Adrenal gland (tissue), 5 donors: ENCODE measurements around the gene ERAL1.

Source experiments
- POLR2A ChIP-seq, 2 donors: fragments of 450-650 bp; IDR thresholded peaks; one replicate each; pipeline ENCODE4 v1.6.1; 2017; ENCODE audit warnings: antibody characterized with exemption in 2 of 2, mild to moderate bottlenecking in 2 of 2, moderate library complexity in 1 of 2
- TF ChIP-seq, protein P1 (sequence below), 6 experiments: fragments of 450-650 bp in 4 of 6; fragments of 200-600 bp in 2 of 6; sonication (generic) in 1 of 6; IDR thresholded peaks; 1 replicate in 5 of 6; 2 replicates in 1 of 6; pipeline versions ENCODE4 v1.5.1 to v1.8.0; 2016 to 2021; ENCODE audit warnings: antibody characterized with exemption in 6 of 6, mild to moderate bottlenecking in 2 of 6, moderate library complexity in 1 of 6
- donor health status: DM: no; HTN: no; CAD: no.

DNA sequence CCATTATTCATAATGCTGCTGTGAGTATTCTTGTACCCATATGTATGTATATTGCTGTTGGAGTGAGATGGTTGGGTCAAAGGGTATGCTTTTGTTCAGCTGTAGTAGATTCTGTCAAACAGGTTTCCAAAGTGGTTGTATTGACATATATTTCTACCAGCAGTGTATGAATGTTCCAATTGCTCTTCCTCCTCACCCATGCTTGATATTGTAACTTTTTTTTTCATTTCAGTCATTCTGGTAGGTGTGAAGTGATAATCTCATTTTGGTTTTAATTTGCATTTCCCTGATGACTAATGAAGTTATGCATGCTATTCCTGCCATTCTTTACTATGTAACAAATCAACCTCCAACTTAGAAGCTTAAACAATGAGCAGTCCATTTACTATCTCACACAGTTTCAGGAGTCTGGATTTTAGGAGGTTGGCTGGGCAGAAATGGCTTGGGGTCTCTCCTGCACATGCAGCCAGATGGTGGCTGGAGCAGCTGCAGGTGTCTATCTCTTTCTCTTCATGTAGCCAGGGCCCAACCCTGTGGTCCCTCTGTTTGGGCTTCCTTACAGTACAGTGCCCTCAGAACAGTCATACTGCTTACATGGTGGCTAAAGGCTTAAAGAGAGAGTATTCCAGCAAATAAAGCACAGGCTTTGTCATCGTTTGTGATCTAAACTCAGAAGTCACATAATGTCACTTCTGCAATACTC lies 21.2 kb downstream of the ERAL1 start:
- TF ChIP-seq, protein P1, sequence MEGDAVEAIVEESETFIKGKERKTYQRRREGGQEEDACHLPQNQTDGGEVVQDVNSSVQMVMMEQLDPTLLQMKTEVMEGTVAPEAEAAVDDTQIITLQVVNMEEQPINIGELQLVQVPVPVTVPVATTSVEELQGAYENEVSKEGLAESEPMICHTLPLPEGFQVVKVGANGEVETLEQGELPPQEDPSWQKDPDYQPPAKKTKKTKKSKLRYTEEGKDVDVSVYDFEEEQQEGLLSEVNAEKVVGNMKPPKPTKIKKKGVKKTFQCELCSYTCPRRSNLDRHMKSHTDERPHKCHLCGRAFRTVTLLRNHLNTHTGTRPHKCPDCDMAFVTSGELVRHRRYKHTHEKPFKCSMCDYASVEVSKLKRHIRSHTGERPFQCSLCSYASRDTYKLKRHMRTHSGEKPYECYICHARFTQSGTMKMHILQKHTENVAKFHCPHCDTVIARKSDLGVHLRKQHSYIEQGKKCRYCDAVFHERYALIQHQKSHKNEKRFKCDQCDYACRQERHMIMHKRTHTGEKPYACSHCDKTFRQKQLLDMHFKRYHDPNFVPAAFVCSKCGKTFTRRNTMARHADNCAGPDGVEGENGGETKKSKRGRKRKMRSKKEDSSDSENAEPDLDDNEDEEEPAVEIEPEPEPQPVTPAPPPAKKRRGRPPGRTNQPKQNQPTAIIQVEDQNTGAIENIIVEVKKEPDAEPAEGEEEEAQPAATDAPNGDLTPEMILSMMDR (IDR thresholded peaks at IDR 0.05) = no peak
- TF ChIP-seq POLR2A (IDR thresholded peaks at IDR 0.05) = no peak
